Panc1 (cell line): ENCODE results near the gene MSRB1. TPM values are rescaled to one million over a fixed set of nuclear protein-coding genes. Genes with fewer than 3 reads are reported as not detected.

Experiments used
- ATAC-seq: fragments of 200-7000 bp; cut with Tn5 transposase; 2 replicates; pipeline ENCODE4 v1.9.1; 2020; ENCODE audit warnings: mild to moderate bottlenecking, moderate library complexity
- BruUV-seq: library from RNA; stranded (reverse); fragments of 400-500 nt; replicated peaks from 2 replicates; lab custom pipeline; 2021; lab: Mats Ljungman, UMichigan
- CTCF ChIA-PET: fragments of 300-600 bp; sonication (Branson Sonifier 250); formaldehyde crosslinking; loops from one replicate; lab custom pipeline; 2022; ENCODE audit warnings: antibody characterized with exemption; lab: Charles Lee
- POLR2A ChIA-PET: fragments of 300-600 bp; sonication (Branson Sonifier 250); formaldehyde crosslinking; loops from one replicate; lab custom pipeline; 2022; ENCODE audit warnings: antibody characterized with exemption; lab: Charles Lee
- DNase-seq: peaks from one replicate; pipeline ENCODE4 v3.0.0-alpha.2; 2010; ENCODE audit warnings: low read depth, low spot score
- H3K27ac ChIP-seq: 2 replicates; pipeline ENCODE4 v1.5.1; 2011; ENCODE audit warnings: mild to moderate bottlenecking, low read length, inconsistent platforms
- H3K27me3 ChIP-seq: fragments of 200-500 bp; sonication (Bioruptor generic); 2 replicates; pipeline ENCODE4 v1.6.0; 2014; ENCODE audit warnings: low read length, inconsistent platforms; ENCODE audit not compliant: control insufficient read depth, insufficient read depth
- H3K36me3 ChIP-seq: fragments of 200-500 bp; sonication (Bioruptor generic); 2 replicates; pipeline ENCODE4 v1.5.1; 2014; ENCODE audit warnings: inconsistent platforms, mild to moderate bottlenecking, low read length, moderate library complexity; ENCODE audit not compliant: control insufficient read depth, insufficient read depth
- H3K4me1 ChIP-seq: 2 replicates; pipeline ENCODE4 v1.5.1; 2011; ENCODE audit warnings: inconsistent platforms, mild to moderate bottlenecking, low read length, moderate library complexity; ENCODE audit not compliant: control insufficient read depth, insufficient read depth
- H3K4me3 ChIP-seq, 2 experiments: 2 replicates each; pipeline ENCODE4 v1.5.1; 2011 to 2012; ENCODE audit warnings: low read depth in 2 of 2, low read length in 2 of 2, mild to moderate bottlenecking in 2 of 2, inconsistent platforms in 1 of 2, moderate library complexity in 1 of 2
- H3K9me3 ChIP-seq: fragments of 200-500 bp; sonication (Bioruptor generic); 2 replicates; pipeline ENCODE4 v1.5.1; 2014; ENCODE audit warnings: low read depth, mild to moderate bottlenecking, inconsistent platforms, low read length, moderate library complexity; ENCODE audit not compliant: control insufficient read depth, insufficient read depth
- CTCF ChIP-seq: fragments of 450-650 bp; IDR thresholded peaks from 2 replicates; pipeline ENCODE4 v1.5.1; 2017; ENCODE audit warnings: mild to moderate bottlenecking
- POLR2AphosphoS5 ChIP-seq: IDR thresholded peaks from 2 replicates; pipeline ENCODE4 v1.6.1; 2012; ENCODE audit warnings: mild to moderate bottlenecking, low read depth, low read length, moderate library complexity
- REST ChIP-seq, 2 experiments: IDR thresholded peaks; 2 replicates each; pipeline ENCODE4 v1.6.1; 2011 to 2012; ENCODE audit warnings: low read depth in 2 of 2, control low read depth in 1 of 2, low read length in 1 of 2, mild to moderate bottlenecking in 1 of 2, moderate library complexity in 1 of 2; ENCODE audit not compliant: insufficient read depth in 1 of 2
- SIN3A ChIP-seq: IDR thresholded peaks from 2 replicates; pipeline ENCODE4 v1.6.1; 2012; ENCODE audit warnings: low read depth, mild to moderate bottlenecking, low read length, moderate library complexity, borderline replicate concordance; ENCODE audit not compliant: insufficient read depth
- TCF7L2 ChIP-seq: IDR thresholded peaks from 2 replicates; pipeline ENCODE4 v1.6.1; 2011; ENCODE audit warnings: mild to moderate bottlenecking, low read depth, low read length, inconsistent platforms
- in situ Hi-C: cut with HindIII; loops from 2 replicates; pipeline ENCODE4 v1.10.0; 2016; ENCODE audit warnings: low sequenced_read_pairs, low pct_unique_long_range_greater_than_20kb
- intact Hi-C: fragments of 100-400 bp; cut with micrococcal nuclease; formaldehyde crosslinking; loops from one replicate; pipeline ENCODE4 v1.10.0; 2022; ENCODE audit not compliant: unreplicated experiment
- total RNA-seq: library from RNA; stranded (reverse); gene quantifications from one replicate; pipeline ENCODE4 v1.2.1, GENCODE V29; 2021; ENCODE audit not compliant: unreplicated experiment

MSRB1 gene
- total RNA-seq, 1 experiment from 2014 or later, result 25.3 TPM

GRCh38 chr16:1929105-1929504, 13.9 kb downstream of the MSRB1 start:
- TF ChIP-seq SIN3A, result no peak
- no peak for TF ChIP-seq CTCF
- no peak for TF ChIP-seq POLR2AphosphoS5
- no peak for TF ChIP-seq REST (IDR thresholded peaks at IDR 0.05; ENCODE audit: insufficient read depth in 1 of 2, low read depth in 2 of 2, low read length in 1 of 2)
- no peak for TF ChIP-seq TCF7L2
- H3K4me1 ChIP-seq, result peaks cover 8% of the 10 kb centered on the region
- CTCF ChIA-PET, result interaction anchor here (0.7 to 1.0 kb wide), 3 partner anchors 65 to 147 kb away, joined by 3 to 4 read pairs (median 3); partner anchors contain the start of genes NUBP2 and SPSB3
- H3K27ac ChIP-seq, result peak overlapping the region; percentile 71
- BruUV-seq, result no TSS peak
- peak overlapping the region; percentile 43 to 62 for H3K4me3 ChIP-seq
- intact Hi-C loops, result no loop called here
- POLR2A ChIA-PET, result interaction anchor here (0.5 to 0.6 kb wide), 2 partner anchors 55 to 88 kb away, joined by 3 to 6 read pairs; no protein-coding TSS in a partner anchor
- in situ Hi-C loops, result no loop called here
- no peaks in the 10 kb centered on the region for H3K9me3 ChIP-seq
- DNase-seq (no peak), ATAC-seq (peak; percentile 76)
- no peaks in the 10 kb centered on the region for H3K36me3 ChIP-seq
- no peaks in the 10 kb centered on the region for H3K27me3 ChIP-seq

GRCh38 chr16:1926271-1926670, 16.7 kb downstream of the MSRB1 start:
- Histone ChIP-seq H3K27ac (no peak overlapping the region), H3K4me3 (no peak overlapping the region), H3K9me3 (no peaks in the 10 kb centered on the region), H3K36me3 (no peaks in the 10 kb centered on the region), H3K27me3 (no peaks in the 10 kb centered on the region), H3K4me1 (peaks cover 5% of the 10 kb centered on the region; the same call in 1 of the 2 replicates)
- BruUV-seq, result no TSS peak
- intact Hi-C loops, result no loop called here
- TF ChIP-seq REST (IDR thresholded peaks at IDR 0.05; ENCODE audit: insufficient read depth in 1 of 2, low read depth in 2 of 2, low read length in 1 of 2), result no peak
- TF ChIP-seq CTCF, result no peak
- no peak for TF ChIP-seq POLR2AphosphoS5
- no peak for TF ChIP-seq TCF7L2
- no peak for TF ChIP-seq SIN3A
- POLR2A ChIA-PET, result no interaction called here
- CTCF ChIA-PET, result interaction anchor here (0.7 to 1.6 kb wide), 2 partner anchors 29 to 62 kb away, joined by 3 to 6 read pairs; no protein-coding TSS in a partner anchor
- DNase-seq (no peak), ATAC-seq (no peak)
- in situ Hi-C loops, result no loop called here
